HG02943 (cell line): ENCODE results near the gene CPA3.

Experiments used
- ATAC-seq: cut with Tn5 transposase; IDR thresholded peaks from one replicate; pipeline ENCODE4 v1.9.1; 2021; ENCODE audit warnings: mild to moderate bottlenecking, low read depth, moderate library complexity; ENCODE audit not compliant: unreplicated experiment

Gene CPA3

DNA sequence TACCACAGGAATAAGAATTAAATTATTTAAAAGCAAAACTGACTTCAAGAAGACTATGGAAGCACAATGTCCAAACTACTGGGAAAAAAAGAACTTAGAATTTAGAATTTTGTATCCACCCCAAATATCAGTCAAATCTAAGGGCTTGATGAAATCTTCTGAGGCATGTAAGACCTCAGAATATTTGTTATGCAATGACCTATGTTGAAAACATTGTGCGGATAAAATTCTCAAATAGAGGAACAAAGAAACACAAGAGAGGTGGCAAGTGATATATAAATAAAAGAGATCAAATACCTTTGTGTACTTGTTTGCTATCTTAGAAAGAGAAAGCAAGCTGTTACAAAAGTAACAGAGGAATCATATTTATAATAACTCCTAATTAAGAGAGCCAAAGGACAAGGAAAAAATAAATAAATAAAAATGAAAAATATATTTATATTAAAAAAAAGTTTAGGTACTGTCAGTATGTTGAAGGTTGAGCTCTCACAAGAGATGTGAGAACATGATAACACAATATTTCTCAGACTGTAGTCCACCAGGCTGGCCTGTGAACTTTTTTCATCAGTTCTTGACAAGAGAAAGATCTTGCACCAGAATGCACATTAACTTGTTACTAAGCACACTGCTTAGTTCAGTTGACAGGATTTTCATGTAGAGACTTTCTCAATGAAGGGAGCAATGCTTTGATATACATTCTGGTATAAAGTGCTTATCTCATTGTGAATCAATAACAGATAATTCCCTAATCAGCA lies 50.0 kb downstream of the CPA3 start:
- ATAC-seq: no peak

DNA sequence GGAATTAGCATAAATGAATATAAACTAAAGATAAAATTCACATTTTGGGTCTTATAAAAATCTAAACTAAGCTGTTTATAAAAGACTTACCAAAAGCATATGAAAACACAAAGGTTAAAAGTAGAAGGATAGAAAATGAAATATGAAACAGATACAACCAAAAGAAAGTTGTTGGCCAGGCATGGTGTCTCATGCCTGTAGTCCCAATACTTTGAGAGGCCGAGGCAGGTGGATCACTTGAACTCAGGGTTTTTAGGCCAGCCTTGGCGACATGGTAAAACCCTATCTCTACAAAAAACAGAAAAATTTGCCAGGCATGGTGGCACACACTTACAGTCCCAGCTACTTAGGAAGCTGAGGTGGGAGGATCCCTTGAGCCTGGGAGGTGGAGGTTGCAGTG lies 51.0 kb downstream of the CPA3 start:
- no peak for ATAC-seq

DNA sequence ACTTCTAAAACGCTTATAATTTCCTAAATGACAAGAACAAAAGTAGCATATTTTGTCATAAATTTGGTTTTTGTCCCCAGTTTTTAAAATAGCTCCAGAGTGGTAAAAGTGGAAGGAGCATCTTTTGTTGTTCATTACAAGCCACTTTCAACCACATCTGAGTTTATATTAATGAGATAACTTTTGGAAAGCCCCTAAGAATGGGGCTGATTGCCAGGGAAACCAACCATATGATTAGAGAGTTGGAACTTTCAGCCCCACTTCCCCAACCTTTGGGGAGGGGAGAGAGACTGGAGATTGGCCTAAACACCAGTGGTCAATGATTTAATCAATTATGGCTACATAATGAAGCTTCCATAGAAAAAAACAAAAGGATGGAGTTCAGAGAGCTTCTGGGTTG lies 57.4 kb downstream of the CPA3 start:
- no peak for ATAC-seq

DNA sequence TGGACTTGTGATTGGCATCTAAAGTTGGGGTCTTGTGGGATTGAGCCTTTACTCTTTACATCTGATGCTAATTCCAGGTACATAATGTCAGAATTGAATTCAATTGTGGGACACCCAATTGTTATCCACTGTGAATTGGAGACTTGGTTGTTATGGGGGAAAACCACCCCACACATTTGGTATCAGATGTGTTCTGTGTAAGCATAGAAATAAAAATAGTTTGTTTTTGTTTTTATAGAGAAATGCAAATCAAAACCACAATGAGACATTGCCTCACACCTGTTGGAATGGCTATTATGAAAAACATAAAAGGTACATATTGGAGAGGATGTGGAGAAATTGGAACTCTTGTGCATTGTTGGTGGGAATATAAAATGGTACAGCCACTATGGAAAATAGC lies 58.5 kb downstream of the CPA3 start:
- no peak for ATAC-seq

DNA sequence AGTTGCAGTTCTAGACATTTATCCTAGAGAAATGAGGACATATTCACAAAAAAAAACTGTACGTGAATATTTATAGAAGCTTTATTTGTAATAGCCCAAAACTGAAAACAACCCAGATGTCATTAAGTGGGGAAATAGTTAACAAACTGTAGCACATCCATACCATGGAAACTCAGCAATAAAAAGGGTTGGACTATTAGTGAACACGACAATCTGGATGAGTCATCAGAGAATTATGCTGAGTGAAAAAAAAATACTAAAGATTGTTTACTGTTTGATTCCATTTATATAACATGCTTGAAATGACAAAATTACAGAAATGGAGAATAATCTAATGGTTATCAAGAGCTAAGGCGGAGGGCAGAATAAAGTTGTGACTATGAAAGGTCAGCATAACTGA lies 59.5 kb downstream of the CPA3 start:
- no peak for ATAC-seq

DNA sequence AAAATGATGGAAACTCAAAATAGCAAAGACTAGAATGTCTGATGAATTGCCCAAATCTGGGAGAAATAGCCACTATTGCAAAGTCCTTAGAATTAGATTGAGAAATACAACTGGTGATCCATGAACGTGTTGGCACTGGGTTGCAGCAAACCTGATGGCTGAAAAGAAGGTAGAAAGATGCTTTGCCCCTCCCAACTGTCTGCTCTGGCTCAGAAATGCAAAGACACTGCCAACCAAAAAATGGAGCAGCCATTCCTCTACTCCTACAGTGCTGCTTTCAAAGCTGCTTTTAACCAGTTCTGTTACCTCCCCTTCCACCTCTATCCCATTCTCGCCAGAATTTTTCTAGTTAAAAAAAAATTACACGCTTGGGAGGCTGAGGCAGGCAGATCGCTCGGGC lies 60.7 kb downstream of the CPA3 start:
- no peak for ATAC-seq

DNA sequence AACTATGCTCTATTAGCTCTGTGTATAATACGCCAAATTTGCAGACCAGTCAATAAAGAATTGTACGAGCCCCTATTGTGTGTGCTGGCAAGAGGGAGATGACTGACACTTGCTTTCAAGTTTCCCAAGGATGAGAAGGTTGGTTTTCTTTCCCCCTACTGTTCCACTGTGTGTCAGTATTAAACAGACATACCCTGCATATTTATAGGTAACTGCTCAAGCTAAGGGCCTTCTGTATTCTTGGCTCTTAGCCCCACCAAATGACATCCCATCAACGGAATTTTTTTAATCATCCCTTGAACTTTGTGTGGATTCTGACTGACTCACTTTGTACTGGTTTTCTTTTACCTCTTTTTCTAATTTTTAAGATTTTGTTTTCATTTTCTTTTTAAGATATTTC lies 65.7 kb downstream of the CPA3 start:
- no peak for ATAC-seq

DNA sequence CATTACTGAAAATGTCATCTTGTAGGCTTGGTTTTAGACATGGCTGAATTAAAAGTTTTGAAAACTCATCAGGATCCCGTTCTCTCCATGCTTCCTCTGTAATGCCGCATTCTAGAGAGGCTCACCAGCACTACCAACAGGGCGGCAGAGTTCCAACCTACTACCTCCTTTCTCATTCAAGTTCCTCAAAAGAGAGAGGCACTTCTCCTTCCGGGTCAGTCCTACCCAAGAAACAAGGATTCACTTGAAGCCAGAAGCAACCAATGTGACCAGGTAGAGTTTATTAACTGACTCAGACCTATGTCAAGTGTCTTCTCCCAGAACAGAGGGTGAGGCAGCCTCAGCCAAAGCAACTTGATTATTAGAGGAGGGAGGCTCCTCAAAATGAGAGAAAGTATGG lies 66.5 kb downstream of the CPA3 start:
- ATAC-seq: no peak

DNA sequence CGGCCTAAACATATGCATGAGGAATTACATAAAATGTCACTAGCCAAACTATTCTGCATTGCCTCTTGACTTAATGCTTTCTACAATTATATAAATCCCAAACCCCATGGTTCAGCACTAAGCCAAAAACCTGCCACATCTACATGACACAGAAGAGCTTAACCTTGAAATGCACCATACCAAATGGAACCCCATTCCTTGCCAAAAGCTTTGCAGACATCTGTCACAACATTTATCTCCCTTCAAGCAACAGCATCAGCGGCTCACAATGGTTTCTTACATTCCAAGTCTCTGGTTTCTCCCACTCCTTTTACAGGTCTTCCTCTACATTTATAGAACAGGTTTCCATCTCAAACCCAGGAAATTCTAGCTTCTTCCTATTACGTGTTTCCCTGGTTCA lies 67.9 kb downstream of the CPA3 start:
- no peak for ATAC-seq

DNA sequence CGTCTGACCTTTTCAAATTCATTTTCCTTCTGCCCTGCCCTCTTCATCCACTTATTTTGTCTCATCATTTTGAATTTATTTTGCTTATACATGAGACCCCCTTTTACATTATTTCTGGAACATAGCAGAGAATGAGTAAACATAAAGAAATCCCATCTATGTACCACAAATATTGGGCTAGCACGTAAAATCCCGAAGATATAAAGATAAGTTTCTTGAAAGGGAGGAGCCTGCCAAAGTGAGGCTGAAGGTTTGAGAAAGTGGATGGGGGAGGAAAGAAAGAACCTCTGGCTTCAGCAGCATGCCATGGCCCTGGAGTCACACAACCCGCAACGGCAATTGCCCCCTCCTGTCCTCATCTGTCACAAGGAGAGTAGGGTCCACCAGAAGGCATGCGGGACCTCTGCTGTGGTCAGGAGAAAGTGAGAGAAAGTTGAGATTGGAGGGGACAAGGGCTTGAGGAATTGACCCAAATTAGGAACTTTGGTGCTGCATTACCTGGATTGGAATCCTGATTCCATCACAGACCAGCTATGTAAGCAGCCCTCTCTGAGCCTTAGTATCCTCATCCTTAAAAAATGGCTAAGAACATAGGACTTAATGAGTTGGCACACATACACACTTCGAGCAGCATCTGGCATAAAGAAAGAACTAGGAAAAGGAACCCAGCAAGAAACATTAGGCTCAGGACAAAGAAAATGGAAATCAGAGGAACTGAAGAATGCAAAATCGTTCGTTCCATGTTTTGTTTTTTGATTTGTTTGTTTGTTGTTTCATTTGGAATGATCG lies 72.6 kb downstream of the CPA3 start:
- no peak for ATAC-seq

DNA sequence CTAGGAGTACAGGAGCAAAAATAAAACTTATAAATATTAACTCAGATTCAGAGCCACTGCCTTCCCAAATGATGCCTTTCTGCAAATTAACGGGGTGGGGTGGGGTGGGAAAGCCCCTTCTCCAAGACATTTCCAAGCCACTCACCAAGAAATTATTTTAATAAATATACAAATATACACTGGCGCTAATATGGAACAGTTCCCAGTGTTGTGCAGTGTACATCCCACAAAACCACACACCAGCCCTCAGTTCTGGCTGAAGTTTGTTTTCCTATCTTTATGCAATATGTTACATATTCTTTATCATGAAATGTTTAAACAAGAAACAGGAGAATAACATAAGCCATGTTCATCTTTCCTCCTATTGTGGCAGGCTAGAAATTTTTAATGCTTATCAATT lies 73.2 kb downstream of the CPA3 start:
- ATAC-seq: no peak

DNA sequence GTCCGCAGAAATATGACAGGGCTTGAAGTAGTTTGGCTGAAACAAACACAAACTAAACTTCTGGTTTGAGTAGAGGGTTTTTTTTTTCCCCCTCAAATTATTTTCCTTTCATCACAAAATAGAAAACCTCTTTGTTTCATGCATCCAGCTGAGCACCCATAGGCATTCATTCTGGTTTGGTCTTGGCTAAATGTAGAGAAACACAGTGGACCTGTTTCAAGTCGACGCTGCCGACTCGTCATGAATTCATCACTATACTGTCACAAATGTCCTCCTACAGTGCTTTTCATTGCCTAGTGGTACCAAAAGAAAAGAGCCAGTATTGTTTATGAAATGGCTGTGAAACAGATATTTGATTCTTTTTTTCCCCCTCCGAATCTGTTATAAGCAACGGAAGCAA lies 73.8 kb downstream of the CPA3 start:
- no peak for ATAC-seq

DNA sequence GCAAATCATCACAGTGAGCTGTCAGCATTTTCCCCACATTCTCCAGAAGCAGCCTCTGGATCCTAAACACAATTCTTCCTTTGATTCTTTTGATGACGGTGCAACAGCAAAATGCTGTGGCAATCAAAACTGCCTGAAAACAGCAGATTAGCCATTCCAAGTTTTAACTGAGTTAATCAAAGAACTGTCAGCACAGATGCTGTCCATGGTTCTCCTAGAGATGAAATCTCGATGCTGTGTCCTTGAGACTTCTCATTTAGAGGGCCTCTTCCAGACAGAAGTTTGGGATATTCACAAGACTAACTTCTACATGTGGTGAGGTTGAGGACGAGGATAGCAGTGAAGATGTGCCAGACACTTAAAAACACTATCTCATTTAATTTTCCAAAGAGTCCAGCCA lies 75.9 kb downstream of the CPA3 start:
- ATAC-seq: no peak

DNA sequence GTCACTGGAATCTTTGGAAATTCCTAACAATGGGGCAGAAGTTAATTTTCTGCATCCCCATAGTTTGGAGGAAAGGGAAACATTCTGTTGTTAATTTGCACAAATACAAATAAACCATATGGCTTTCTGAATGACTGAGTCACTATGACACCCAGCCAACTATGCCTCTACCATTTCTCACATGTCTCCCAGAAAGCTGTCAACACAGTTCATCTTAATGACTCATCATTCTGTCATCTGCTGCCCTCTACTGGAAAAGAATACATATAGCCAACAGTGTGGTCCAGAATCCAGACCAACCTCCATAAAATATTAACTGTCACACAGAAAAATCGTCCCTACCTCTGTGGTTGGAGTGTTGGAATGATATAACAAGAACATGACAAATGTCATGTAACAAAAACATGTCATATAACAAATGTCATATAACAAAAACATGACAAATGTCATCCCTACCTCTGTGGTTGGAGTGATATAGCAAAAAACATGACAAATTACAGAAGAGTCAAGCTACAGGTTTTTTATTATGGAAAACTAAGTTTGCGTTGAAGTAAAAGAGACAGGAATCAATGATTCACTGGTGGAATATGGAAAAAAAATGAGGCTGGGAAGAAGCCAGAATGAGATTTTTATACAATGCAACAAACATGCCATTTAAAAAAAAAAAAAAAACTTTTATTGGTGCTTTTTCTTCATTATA lies 78.6 kb downstream of the CPA3 start:
- ATAC-seq: peak; percentile 96

DNA sequence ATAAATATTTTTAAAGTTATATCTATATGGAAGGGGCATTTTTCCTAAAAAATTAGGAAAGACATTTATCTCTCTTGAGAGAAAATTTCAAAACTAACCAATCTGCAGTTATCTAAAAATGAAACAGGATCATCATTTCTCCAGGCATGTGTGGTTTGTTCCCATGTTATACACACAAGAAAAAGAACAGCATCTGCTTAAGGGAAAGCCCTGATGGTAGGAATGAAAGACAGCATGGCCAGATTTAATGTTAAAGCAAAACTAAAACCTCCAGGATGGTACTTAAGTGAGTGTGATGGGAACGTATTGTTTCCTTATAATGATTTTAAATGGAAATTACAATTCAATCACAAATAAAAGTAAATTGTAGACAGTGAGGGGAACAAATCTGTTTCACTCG lies 80.0 kb downstream of the CPA3 start:
- no peak for ATAC-seq
